ENCODE results near the gene CBX8.

- TF ChIP-seq POLR2A (IDR thresholded peaks at IDR 0.05) (no peak), CTCF (IDR thresholded peaks at IDR 0.05) (no peak)
Measured at GRCh38 chr17:79832218-79833109, 35.6 kb upstream of the CBX8 start.

Data from lower leg skin (tissue), 3 donors.